Small intestine (tissue), 7 donors: ENCODE data around the gene INAFM1. TPM values are rescaled to one million over a fixed set of nuclear protein-coding genes. Genes with fewer than 3 reads are reported as not detected.

Source experiments
- DNase-seq, 2 donors: peaks; one replicate each; pipeline versions ENCODE4 v3.0.0 to v3.0.0-alpha.2; 2013
- FAIRE-seq: peaks from 2 replicates; lab custom pipeline; 2012; peaks lifted over from hg19 to GRCh38; lab: Jason Lieb, UNC
- H3K27ac ChIP-seq, 3 donors: one replicate each; pipeline ENCODE4 v1.5.1; 2013; ENCODE audit warnings: low read length in 2 of 3, mild to moderate bottlenecking in 2 of 3, control low read depth in 1 of 3, inconsistent platforms in 1 of 3, low read depth in 1 of 3, moderate library complexity in 1 of 3
- H3K27me3 ChIP-seq, 3 donors: one replicate each; pipeline ENCODE4 v1.6.1; 2013; ENCODE audit warnings: low read length in 3 of 3, inconsistent platforms in 1 of 3; ENCODE audit not compliant: control insufficient read depth in 3 of 3, insufficient read depth in 3 of 3
- H3K36me3 ChIP-seq, 3 donors: one replicate each; pipeline ENCODE4 v1.6.1; 2013; ENCODE audit warnings: low read length in 3 of 3, inconsistent platforms in 1 of 3, low read depth in 1 of 3, mild to moderate bottlenecking in 1 of 3, moderate library complexity in 1 of 3; ENCODE audit not compliant: control insufficient read depth in 3 of 3, insufficient read depth in 2 of 3
- H3K4me1 ChIP-seq, 3 donors: one replicate each; pipeline ENCODE4 v1.6.1; 2013; ENCODE audit warnings: low read length in 2 of 3, inconsistent platforms in 1 of 3, low read depth in 1 of 3, mild to moderate bottlenecking in 1 of 3, moderate library complexity in 1 of 3; ENCODE audit not compliant: control insufficient read depth in 3 of 3, insufficient read depth in 2 of 3
- H3K4me3 ChIP-seq, 3 donors: one replicate each; pipeline ENCODE4 v1.5.1; 2013; ENCODE audit warnings: low read length in 3 of 3, control low read depth in 1 of 3, inconsistent platforms in 1 of 3, low read depth in 1 of 3, mild to moderate bottlenecking in 1 of 3, moderate library complexity in 1 of 3
- H3K9me3 ChIP-seq, 2 donors: one replicate each; pipeline ENCODE4 v1.6.1; 2013; ENCODE audit warnings: low read depth in 1 of 2, low read length in 1 of 2; ENCODE audit not compliant: control insufficient read depth in 2 of 2, insufficient read depth in 1 of 2
- WGBS, 3 donors: extraction: QIAGEN DNeasy Blood & Tissue Kit; methylation state at CpG; one replicate each; pipeline ENCODE4 v1.1.7; 2013; 5-methylcytosine and 5-hydroxymethylcytosine counted together
- polyA plus RNA-seq, 4 donors: library from polyadenylated mRNA; stranded (reverse) in 3 of 4; unstranded in 1 of 4; fragments of 200-250 nt in 3 of 4; fragments of 120-200 nt in 1 of 4; gene quantifications; one replicate each; pipeline versions ENCODE4 v1.2.1 to v1.2.3, GENCODE V29; 2013
- donor health status: healthy with polysubstance abuse.
- donor health status: control.
- donor health status: control.
- donor health status: Bipolar disorder and iron deficiency.
- donor health status: healthy.

The INAFM1 gene
- polyA plus RNA-seq, 4 donors: 5.8 to 7.3 (median 6.3) TPM

DNA sequence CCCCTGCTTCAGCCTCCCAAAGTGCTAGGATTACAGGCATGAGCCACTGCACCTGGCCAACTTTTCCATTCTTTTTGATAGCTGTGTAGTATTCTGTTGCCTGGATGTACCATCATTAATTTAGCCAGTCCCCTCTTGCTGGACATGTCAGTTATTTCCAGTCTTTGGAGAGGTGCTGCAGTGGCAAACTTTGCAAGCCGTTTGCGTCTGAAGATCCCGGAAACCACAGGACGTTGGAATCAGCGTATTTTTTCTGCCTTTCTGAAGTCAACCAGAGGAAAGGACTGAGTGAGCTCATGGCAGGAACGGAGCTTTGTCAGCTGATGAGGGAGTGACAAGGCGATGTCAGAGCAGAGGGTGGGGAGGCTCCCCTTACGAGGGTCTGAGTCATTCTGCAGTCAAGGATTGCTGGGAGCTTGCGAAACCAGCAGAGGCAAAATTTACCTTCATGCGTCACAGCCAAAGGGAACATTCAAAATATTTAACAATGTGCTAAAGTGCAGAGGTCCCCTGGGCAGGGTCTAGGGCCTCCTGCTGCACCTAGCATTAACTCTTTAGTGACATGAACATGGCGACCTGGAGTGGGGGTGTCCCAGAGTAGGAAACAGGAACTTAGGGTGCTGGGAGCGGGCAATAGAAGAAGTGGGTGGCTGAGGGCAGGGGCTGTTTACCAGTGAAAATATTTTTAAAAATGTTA is 40.6 kb downstream of the INAFM1 start:
- peak overlapping the region in 1 of 3 donors; percentile 11 for H3K27ac ChIP-seq
- H3K4me3 ChIP-seq: no peak overlapping the region
- peaks cover 0 to 2% of the 10 kb centered on the region in 2 donors for H3K9me3 ChIP-seq
- H3K27me3 ChIP-seq: peaks cover 0 to 2% (median 0%) of the 10 kb centered on the region in 3 donors
- WGBS, 3 donors: 32 to 39% (median 38%) methylated on average over 12 of the region's 12 CpGs
- no peaks in the 10 kb centered on the region for H3K36me3 ChIP-seq
- DNase-seq (peak; percentile 14 to 42), FAIRE-seq (no peak)
- H3K4me1 ChIP-seq: no peaks in the 10 kb centered on the region

DNA sequence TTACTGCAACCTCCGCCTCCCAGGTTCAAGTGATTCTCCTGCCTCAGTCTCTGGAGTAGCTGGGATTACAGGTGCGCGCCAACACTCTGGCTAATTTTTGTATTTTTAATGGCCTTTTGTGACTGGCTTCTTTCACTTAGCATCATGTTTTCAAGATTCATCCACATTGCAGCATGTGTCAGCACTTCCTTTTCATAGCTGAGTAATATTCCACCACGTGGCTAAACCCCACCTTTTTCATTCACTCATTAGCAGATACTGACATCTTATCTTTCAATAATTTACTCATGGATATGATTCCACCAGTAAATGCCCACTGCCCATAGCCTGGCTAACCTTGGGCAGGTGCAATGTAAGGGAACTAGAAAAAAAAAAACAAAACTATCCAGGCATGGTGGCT is 41.8 kb downstream of the INAFM1 start:
- 81 to 90% (median 82%) methylated on average over 4 of the region's 4 CpGs for WGBS, 3 donors
- DNase-seq (no peak), FAIRE-seq (no peak)
- peaks cover 0 to 5% of the 10 kb centered on the region in 2 donors for H3K9me3 ChIP-seq
- no peak overlapping the region for H3K27ac ChIP-seq
- peaks cover 0 to 2% (median under 1%) of the 10 kb centered on the region in 3 donors for H3K27me3 ChIP-seq
- no peak overlapping the region for H3K4me3 ChIP-seq
- no peaks in the 10 kb centered on the region for H3K36me3 ChIP-seq
- no peaks in the 10 kb centered on the region for H3K4me1 ChIP-seq

DNA sequence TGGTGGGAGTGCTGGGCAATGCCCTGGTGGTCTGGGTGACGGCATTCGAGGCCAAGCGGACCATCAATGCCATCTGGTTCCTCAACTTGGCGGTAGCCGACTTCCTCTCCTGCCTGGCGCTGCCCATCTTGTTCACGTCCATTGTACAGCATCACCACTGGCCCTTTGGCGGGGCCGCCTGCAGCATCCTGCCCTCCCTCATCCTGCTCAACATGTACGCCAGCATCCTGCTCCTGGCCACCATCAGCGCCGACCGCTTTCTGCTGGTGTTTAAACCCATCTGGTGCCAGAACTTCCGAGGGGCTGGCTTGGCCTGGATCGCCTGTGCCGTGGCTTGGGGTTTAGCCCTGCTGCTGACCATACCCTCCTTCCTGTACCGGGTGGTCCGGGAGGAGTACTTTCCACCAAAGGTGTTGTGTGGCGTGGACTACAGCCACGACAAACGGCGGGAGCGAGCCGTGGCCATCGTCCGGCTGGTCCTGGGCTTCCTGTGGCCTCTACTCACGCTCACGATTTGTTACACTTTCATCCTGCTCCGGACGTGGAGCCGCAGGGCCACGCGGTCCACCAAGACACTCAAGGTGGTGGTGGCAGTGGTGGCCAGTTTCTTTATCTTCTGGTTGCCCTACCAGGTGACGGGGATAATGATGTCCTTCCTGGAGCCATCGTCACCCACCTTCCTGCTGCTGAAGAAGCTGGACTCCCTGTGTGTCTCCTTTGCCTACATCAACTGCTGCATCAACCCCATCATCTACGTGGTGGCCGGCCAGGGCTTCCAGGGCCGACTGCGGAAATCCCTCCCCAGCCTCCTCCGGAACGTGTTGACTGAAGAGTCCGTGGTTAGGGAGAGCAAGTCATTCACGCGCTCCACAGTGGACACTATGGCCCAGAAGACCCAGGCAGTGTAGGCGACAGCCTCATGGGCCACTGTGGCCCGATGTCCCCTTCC is 45.5 kb downstream of the INAFM1 start:
- no peaks in the 10 kb centered on the region for H3K4me1 ChIP-seq
- DNase-seq (no peak), FAIRE-seq (no peak)
- no peaks in the 10 kb centered on the region for H3K36me3 ChIP-seq
- peaks cover 0 to 8% (median 0%) of the 10 kb centered on the region in 3 donors for H3K27me3 ChIP-seq
- H3K9me3 ChIP-seq: peaks cover 0 to 3% of the 10 kb centered on the region in 2 donors
- 93 to 94% (median 93%) methylated on average over 46 of the region's 46 CpGs for WGBS, 3 donors
- H3K4me3 ChIP-seq: no peak overlapping the region
- no peak overlapping the region for H3K27ac ChIP-seq

DNA sequence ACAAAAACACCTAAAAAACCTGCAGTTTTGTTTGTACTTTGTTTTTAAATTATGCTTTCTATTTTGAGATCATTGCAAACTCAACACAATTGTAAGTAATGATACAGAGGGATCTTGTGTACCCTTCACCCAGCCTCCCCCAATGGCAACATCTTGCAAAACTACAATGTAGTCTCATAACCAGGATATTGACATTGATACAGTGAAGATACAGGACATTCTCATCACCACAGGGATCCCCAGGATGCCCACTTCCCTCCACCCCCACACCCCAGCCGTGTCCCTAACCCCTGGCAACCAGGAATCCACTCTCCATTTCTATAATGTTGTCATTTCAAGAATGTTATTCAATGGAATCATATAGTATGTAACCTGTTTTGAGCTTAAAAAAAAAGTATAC is 46.9 kb downstream of the INAFM1 start:
- no peaks in the 10 kb centered on the region for H3K4me1 ChIP-seq
- FAIRE-seq: no peak

DNA sequence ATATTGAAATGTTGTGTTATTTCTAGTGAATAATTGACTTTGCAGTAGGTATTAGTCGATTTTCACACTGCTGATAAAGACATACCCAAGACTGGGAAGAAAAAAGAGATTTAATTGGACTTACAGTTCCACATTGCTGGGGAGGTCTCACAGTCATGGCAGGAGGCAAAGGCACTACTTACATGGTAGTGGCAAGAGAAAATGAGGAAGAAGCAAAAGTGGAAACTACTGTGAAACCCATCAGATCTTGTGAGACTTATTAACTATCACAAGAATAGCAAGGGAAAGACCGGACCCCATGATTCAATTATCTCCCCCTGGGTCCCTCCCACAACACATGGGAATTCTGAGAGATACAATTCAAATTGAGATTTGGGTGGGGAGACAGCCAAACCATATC is 47.4 kb downstream of the INAFM1 start:
- FAIRE-seq: no peak
- 64 to 76% (median 68%) methylated on average over 2 of the region's 2 CpGs for WGBS, 3 donors
- H3K36me3 ChIP-seq: no peaks in the 10 kb centered on the region

More for the DNA sequence above, 46.9 kb downstream of the INAFM1 start:
- no peak for DNase-seq
- Histone ChIP-seq H3K27me3 (peaks cover 0 to 8% (median 0%) of the 10 kb centered on the region in 3 donors), H3K9me3 (peaks cover 0 to 3% of the 10 kb centered on the region in 2 donors), H3K4me3 (no peak overlapping the region), H3K27ac (no peak overlapping the region), H3K36me3 (no peaks in the 10 kb centered on the region)
- 81 to 100% (median 82%) methylated on average over 1 of the region's 1 CpG for WGBS, 3 donors

DNA sequence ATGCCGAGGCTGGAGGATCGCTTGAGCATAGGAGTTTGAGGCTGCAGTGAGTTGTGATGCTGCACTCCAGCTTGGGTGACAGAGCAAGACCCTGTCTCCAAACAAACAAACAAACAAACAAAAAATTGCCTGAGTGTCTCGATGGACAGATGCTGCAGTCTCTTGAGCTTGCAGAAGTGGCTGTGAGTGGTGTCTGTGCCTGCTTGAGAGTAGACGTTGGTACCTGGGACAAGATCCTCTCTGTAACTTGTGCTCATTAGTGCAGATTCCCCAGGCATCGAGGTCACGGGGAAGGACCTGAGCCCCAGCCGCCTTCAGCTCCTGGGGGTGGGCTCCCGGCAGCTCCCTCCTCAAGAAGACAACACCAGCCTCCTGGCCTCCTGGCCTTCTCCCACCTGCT is 48.7 kb downstream of the INAFM1 start:
- no peak for DNase-seq
- FAIRE-seq: no peak
- H3K27ac ChIP-seq: peak overlapping the region in 1 of 3 donors; percentile 71
- H3K9me3 ChIP-seq: peaks cover 0 to 3% of the 10 kb centered on the region in 2 donors
- WGBS, 3 donors: 67 to 73% (median 68%) methylated on average over 8 of the region's 8 CpGs
- peaks cover 0 to 8% (median 0%) of the 10 kb centered on the region in 3 donors for H3K27me3 ChIP-seq
- no peak overlapping the region for H3K4me3 ChIP-seq
- H3K36me3 ChIP-seq: no peaks in the 10 kb centered on the region
- no peaks in the 10 kb centered on the region for H3K4me1 ChIP-seq

More for the DNA sequence above, 47.4 kb downstream of the INAFM1 start:
- H3K4me3 ChIP-seq: no peak overlapping the region
- no peak for DNase-seq
- H3K9me3 ChIP-seq: peaks cover 0 to 3% of the 10 kb centered on the region in 2 donors
- no peak overlapping the region for H3K27ac ChIP-seq
- peaks cover 0 to 8% (median 0%) of the 10 kb centered on the region in 3 donors for H3K27me3 ChIP-seq
- no peaks in the 10 kb centered on the region for H3K4me1 ChIP-seq

DNA sequence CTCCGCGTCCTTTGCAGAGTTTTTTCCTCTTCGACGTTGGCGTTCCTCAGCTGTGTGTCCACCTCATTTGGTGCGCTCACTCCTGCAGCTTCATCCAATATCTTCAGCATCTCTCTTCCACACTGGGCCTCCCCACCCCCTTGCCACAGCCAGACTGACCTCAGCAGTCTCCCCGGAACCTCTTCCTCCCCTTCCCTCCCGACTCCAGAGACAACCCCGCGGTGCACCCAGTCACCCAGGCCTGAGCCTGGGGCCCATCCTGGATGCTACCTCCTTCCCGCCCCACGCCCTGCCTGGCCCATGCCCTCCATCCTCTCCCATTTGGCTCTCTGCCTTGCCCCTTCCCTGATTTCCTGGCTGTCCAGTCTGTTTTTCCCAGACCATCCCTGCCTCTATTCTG is 49.2 kb downstream of the INAFM1 start:
- no peaks in the 10 kb centered on the region for H3K4me1 ChIP-seq
- peak overlapping the region in 2 of 3 donors; percentile 33 to 71 for H3K27ac ChIP-seq
- FAIRE-seq: no peak
- H3K4me3 ChIP-seq: peak overlapping the region in 1 of 3 donors; percentile 18
- 72 to 90% (median 83%) methylated on average over 12 of the region's 12 CpGs for WGBS, 3 donors
- H3K27me3 ChIP-seq: peaks cover 0 to 8% (median 0%) of the 10 kb centered on the region in 3 donors
- no peaks in the 10 kb centered on the region for H3K36me3 ChIP-seq
- peaks cover 0 to 3% of the 10 kb centered on the region in 2 donors for H3K9me3 ChIP-seq
- DNase-seq: no peak

DNA sequence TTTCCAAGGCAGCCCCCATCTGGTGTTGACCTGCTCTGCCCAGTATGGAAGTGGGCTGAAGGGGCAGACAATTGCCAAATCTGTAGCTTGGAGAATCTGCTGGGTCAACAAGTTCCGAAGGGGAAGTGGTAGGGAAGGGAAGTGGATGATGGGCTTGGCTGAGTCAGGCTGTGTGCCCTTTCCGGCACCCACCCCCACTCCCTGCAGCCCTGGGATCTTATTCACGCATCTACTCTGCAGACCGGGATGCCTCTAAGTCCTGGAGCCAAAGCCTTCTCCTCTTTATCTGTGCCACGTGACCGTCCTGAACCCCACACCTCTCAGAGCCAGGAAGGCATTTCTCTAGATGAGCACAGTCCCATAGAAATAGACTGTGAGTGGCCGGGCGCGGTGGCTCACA is 49.8 kb downstream of the INAFM1 start:
- Histone ChIP-seq H3K4me1 (no peaks in the 10 kb centered on the region), H3K36me3 (no peaks in the 10 kb centered on the region), H3K4me3 (no peak overlapping the region), H3K27me3 (peaks cover 0 to 8% (median 0%) of the 10 kb centered on the region in 3 donors), H3K27ac (peak overlapping the region in 1 of 3 donors; percentile 33), H3K9me3 (peaks cover 0 to 3% of the 10 kb centered on the region in 2 donors)
- no peak for DNase-seq
- no peak for FAIRE-seq
- 41 to 53% (median 52%) methylated on average over 9 of the region's 9 CpGs for WGBS, 3 donors
